Measurements from ENCODE around the gene TH.

DNA sequence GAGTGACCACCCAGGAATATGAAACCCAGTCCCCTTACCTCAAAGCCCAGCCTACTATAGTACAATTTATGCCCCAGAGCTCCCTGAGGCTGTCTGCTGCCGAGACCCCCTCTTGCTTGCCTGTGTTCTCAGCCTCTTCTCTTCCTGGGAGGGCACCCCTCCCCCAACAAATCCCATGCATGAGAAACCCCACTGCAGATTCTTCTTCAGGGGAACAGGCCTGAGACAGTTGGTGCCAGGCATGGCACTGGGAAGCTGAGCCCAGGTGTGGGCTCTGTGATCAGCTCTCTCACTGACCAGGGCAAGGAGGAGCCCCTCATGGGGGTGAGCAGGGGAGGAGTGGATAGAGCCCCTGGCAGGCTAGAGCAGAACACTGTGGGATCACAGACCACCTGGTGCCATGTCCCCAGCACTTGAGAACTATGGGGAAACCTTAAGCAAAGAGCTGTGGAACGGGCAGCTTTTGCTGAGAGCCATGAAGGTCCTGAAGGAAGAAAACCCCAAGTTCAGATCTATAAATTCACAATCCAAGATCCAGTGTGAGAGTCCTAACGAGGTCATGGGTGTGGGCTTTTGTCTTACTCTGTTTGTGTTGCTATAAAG, 46.5 kb upstream of the TH start:
- TF ChIP-seq POLR2A (IDR thresholded peaks at IDR 0.05; ENCODE audit: low read depth) (no peak), CTCF (IDR thresholded peaks at IDR 0.05) (no peak)
